HepG2 (cell line): Measurements from ENCODE around the gene PSMD9. TPM values are rescaled to one million over a fixed set of nuclear protein-coding genes. Genes with fewer than 3 reads are reported as not detected.

Experiments
- CCAR2 ChIP-seq: fragments of 200-400 bp; formaldehyde crosslinking; optimal IDR thresholded peaks from 2 replicates; pipeline ENCODE3; 2018; ENCODE audit warnings: low read depth, mild to moderate bottlenecking, low read length, moderate library complexity
- ETV5 ChIP-seq: IDR thresholded peaks from 2 replicates; pipeline ENCODE4 v1.6.1; 2018; ENCODE audit warnings: missing biosample characterization, missing genetic modification reagents, inconsistent platforms, borderline replicate concordance
- HDAC2 ChIP-seq: sonication (generic); formaldehyde crosslinking; IDR thresholded peaks from 2 replicates; pipeline ENCODE4 v1.4.0; 2020; ENCODE audit warnings: missing genetic modification reagents
- HNRNPUL1 ChIP-seq: fragments of 200-400 bp; formaldehyde crosslinking; IDR thresholded peaks from 2 replicates; pipeline ENCODE4 v1.6.1; 2017; ENCODE audit warnings: low read depth, mild to moderate bottlenecking, low read length, moderate library complexity
- JUN ChIP-seq: sonication (generic); formaldehyde crosslinking; IDR thresholded peaks from 2 replicates; pipeline ENCODE4 v1.4.0; 2020; ENCODE audit warnings: mild to moderate bottlenecking, missing genetic modification reagents
- KAT7 ChIP-seq: IDR thresholded peaks from 2 replicates; pipeline ENCODE4 v1.6.1; 2018; ENCODE audit warnings: borderline replicate concordance, missing compliant biosample characterization
- KDM1A ChIP-seq: IDR thresholded peaks from 2 replicates; pipeline ENCODE4 v1.6.1; 2016; ENCODE audit warnings: missing compliant biosample characterization
- MED13 ChIP-seq: sonication (generic); formaldehyde crosslinking; IDR thresholded peaks from 2 replicates; pipeline ENCODE4 v1.5.0; 2020; ENCODE audit warnings: missing genetic modification reagents
- RELA ChIP-seq: sonication (generic); formaldehyde crosslinking; IDR thresholded peaks from 2 replicates; pipeline ENCODE4 v1.4.0; 2020; ENCODE audit warnings: missing genetic modification reagents
- RFXANK ChIP-seq: IDR thresholded peaks from 2 replicates; pipeline ENCODE4 v1.6.1; 2016
- SAP130 ChIP-seq: IDR thresholded peaks from 2 replicates; pipeline ENCODE4 v1.6.1; 2016; ENCODE audit warnings: low read depth
- SMAD3 ChIP-seq: sonication (generic); formaldehyde crosslinking; IDR thresholded peaks from 2 replicates; pipeline ENCODE4 v1.4.0; 2020; ENCODE audit warnings: missing genetic modification reagents
- TCF7 ChIP-seq: sonication (generic); IDR thresholded peaks from 2 replicates; pipeline ENCODE4 v1.6.1; 2016; ENCODE audit warnings: antibody characterized with exemption, low read depth
- ZFY ChIP-seq: sonication (generic); formaldehyde crosslinking; IDR thresholded peaks from 2 replicates; pipeline ENCODE4 v1.4.0; 2020; ENCODE audit warnings: missing genetic modification reagents
- ZNF280D ChIP-seq: sonication (generic); formaldehyde crosslinking; IDR thresholded peaks from 2 replicates; pipeline ENCODE4 v1.5.1; 2020; ENCODE audit warnings: mild to moderate bottlenecking, missing genetic modification reagents
- ZNF326 ChIP-seq: sonication (generic); formaldehyde crosslinking; IDR thresholded peaks from 2 replicates; pipeline ENCODE4 v1.4.0; 2020; ENCODE audit warnings: missing genetic modification reagents, borderline replicate concordance
- ZNF343 ChIP-seq: sonication (generic); formaldehyde crosslinking; IDR thresholded peaks from 2 replicates; pipeline ENCODE4 v1.4.0; 2020; ENCODE audit warnings: mild to moderate bottlenecking, missing genetic modification reagents
- ZNF569 ChIP-seq: sonication (generic); formaldehyde crosslinking; IDR thresholded peaks from 2 replicates; pipeline ENCODE4 v1.5.0; 2020; ENCODE audit warnings: mild to moderate bottlenecking, missing genetic modification reagents, moderate library complexity, borderline replicate concordance
- ZNF674 ChIP-seq: sonication (generic); formaldehyde crosslinking; IDR thresholded peaks from 2 replicates; pipeline ENCODE4 v1.5.0; 2020; ENCODE audit warnings: low read depth, mild to moderate bottlenecking, missing genetic modification reagents
- ZNF678 ChIP-seq: sonication (generic); formaldehyde crosslinking; IDR thresholded peaks from 2 replicates; pipeline ENCODE4 v1.4.0; 2020; ENCODE audit warnings: mild to moderate bottlenecking, missing genetic modification reagents
- ZNF713 ChIP-seq: sonication (generic); formaldehyde crosslinking; IDR thresholded peaks from 2 replicates; pipeline ENCODE4 v1.4.0; 2020; ENCODE audit warnings: mild to moderate bottlenecking, missing genetic modification reagents
- ZZZ3 ChIP-seq: sonication (generic); formaldehyde crosslinking; IDR thresholded peaks from 2 replicates; pipeline ENCODE4 v1.4.0; 2020; ENCODE audit warnings: missing genetic modification reagents, mild to moderate bottlenecking, borderline replicate concordance
- polyA plus RNA-seq, 8 experiments: library from polyadenylated mRNA; depleted of rRNA in 3 of 8; stranded (reverse) in 7 of 8; unstranded in 1 of 8; fragments of >200 nt; fragmentation: Illumina TruSeq in 4 of 8; extraction: Trizol in 4 of 8; gene quantifications; 2 replicates each; pipeline versions ENCODE4 v1.2.1 to v1.2.3, GENCODE V29; 2011 to 2016; ENCODE audit warnings: low read depth in 4 of 8, missing spikeins in 1 of 8, mixed read lengths in 1 of 8; ENCODE audit not compliant: insufficient read depth in 1 of 8
- total RNA-seq, 5 experiments: library from RNA; depleted of rRNA; stranded (reverse); fragments of >200 nt; fragmentation: Illumina TruSeq; extraction: Trizol; gene quantifications; 2 replicates each; pipeline ENCODE4 v1.2.3, GENCODE V29; 2016; ENCODE audit warnings: low read depth in 1 of 5
- TF ChIP-seq, protein P1 (sequence below): sonication (generic); formaldehyde crosslinking; IDR thresholded peaks from 2 replicates; pipeline ENCODE4 v1.8.0; 2022; ENCODE audit warnings: mild to moderate bottlenecking, missing genetic modification reagents
- TF ChIP-seq, protein P2 (sequence below): sonication (generic); formaldehyde crosslinking; IDR thresholded peaks from 2 replicates; pipeline ENCODE4 v1.8.0; 2023; ENCODE audit warnings: mild to moderate bottlenecking, missing genetic modification reagents
- TF ChIP-seq, protein P3 (sequence below): sonication (generic); formaldehyde crosslinking; IDR thresholded peaks from 2 replicates; pipeline ENCODE4 v1.8.0; 2022; ENCODE audit warnings: mild to moderate bottlenecking, missing genetic modification reagents, borderline replicate concordance

The PSMD9 gene
- total and polyA plus RNA-seq, 2 of the 13 experiments (the other 11 are each of a cell fraction or from before 2014, with no cell fraction given) = 41.4 to 61.1 TPM

GRCh38 chr12:121888478-121889273 is at the start of gene PSMD9 (continued):
- TF ChIP-seq MED13 (CRISPR knock-in tag) (peak; percentile 59; the same call in 1 of the 2 replicates), JUN (peak; percentile 85), RELA (no peak), ZNF280D (peak; percentile 91), RFXANK (0 out of 2 replicates have a peak, but pooled peaks have one; percentile 60), SMAD3 (CRISPR knock-in tag) (peak; percentile 88), ZNF326 (no peak), ZNF674 (CRISPR knock-in tag) (no peak), KDM1A (CRISPR knock-in tag) (peak; percentile 94), ZFY (CRISPR knock-in tag) (peak; percentile 95), ZNF678 (peak; percentile 95), ZNF343 (CRISPR knock-in tag) (peak; percentile 94), HDAC2 (CRISPR knock-in tag) (peak; percentile 95), KAT7 (CRISPR knock-in tag) (peak; percentile 86), ETV5 (CRISPR knock-in tag) (peak; percentile 98), CCAR2 (no peak), ZNF569 (CRISPR knock-in tag) (0 out of 2 replicates have a peak, but pooled peaks have one; percentile 32), TCF7 (no peak), HNRNPUL1 (no peak), ZNF713 (CRISPR knock-in tag) (peak; percentile 97; the same call in 1 of the 2 replicates), ZZZ3 (CRISPR knock-in tag) (peak; percentile 91; the same call in 1 of the 2 replicates), SAP130 (CRISPR knock-in tag) (peak; percentile 99)
- TF ChIP-seq, protein P1, sequence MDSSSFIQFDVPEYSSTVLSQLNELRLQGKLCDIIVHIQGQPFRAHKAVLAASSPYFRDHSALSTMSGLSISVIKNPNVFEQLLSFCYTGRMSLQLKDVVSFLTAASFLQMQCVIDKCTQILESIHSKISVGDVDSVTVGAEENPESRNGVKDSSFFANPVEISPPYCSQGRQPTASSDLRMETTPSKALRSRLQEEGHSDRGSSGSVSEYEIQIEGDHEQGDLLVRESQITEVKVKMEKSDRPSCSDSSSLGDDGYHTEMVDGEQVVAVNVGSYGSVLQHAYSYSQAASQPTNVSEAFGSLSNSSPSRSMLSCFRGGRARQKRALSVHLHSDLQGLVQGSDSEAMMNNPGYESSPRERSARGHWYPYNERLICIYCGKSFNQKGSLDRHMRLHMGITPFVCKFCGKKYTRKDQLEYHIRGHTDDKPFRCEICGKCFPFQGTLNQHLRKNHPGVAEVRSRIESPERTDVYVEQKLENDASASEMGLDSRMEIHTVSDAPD (CRISPR knock-in tag) = no peak; the same call in none of the 2 replicates
- TF ChIP-seq, protein P2, sequence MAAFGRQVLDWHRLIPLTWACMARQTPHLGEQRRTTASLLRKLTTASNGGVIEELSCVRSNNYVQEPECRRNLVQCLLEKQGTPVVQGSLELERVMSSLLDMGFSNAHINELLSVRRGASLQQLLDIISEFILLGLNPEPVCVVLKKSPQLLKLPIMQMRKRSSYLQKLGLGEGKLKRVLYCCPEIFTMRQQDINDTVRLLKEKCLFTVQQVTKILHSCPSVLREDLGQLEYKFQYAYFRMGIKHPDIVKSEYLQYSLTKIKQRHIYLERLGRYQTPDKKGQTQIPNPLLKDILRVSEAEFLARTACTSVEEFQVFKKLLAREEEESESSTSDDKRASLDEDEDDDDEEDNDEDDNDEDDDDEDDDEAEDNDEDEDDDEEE (CRISPR knock-in tag) = peak; percentile 95
- TF ChIP-seq, protein P3, sequence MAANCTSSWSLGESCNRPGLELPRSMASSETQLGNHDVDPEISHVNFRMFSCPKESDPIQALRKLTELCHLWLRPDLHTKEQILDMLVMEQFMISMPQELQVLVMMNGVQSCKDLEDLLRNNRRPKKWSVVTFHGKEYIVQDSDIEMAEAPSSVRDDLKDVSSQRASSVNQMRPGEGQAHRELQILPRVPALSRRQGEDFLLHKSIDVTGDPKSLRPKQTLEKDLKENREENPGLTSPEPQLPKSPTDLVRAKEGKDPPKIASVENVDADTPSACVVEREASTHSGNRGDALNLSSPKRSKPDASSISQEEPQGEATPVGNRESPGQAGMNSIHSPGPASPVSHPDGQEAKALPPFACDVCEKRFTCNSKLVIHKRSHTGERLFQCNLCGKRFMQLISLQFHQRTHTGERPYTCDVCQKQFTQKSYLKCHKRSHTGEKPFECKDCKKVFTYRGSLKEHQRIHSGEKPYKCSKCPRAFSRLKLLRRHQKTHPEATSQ = peak; percentile 93; the same call in 1 of the 2 replicates
